ENCODE measurements around the gene SDCBP2.

GRCh38 chr20:1363522-1363921, 34.6 kb upstream of the SDCBP2 start:
- TF ChIP-seq CTCF (IDR thresholded peaks at IDR 0.05) = no peak
- no peak for TF ChIP-seq EZH2 (IDR thresholded peaks at IDR 0.05; ENCODE audit: borderline replicate concordance, insufficient read depth, low read depth, low read length, poor library complexity, severe bottlenecking)
